GM19395 (cell line): ENCODE measurements around the gene EIF2D.
A peak's percentile ranks its signal among the peaks of the same experiment; 100 is the strongest.
"Not testable (repeated sequence)": the region's sequence is repeated elsewhere in the genome, so short reads cannot be mapped to it uniquely, and the experiment has no call there.

Experiments used
- ATAC-seq: cut with Tn5 transposase; IDR thresholded peaks from one replicate; pipeline ENCODE4 v1.9.1; 2021; ENCODE audit warnings: mild to moderate bottlenecking, moderate library complexity; ENCODE audit not compliant: unreplicated experiment

Gene EIF2D

GRCh38 chr1:206588492-206588891, 23.8 kb downstream of the EIF2D start:
- no peak for ATAC-seq

GRCh38 chr1:206587904-206588303, 24.4 kb downstream of the EIF2D start:
- ATAC-seq, result no peak

DNA sequence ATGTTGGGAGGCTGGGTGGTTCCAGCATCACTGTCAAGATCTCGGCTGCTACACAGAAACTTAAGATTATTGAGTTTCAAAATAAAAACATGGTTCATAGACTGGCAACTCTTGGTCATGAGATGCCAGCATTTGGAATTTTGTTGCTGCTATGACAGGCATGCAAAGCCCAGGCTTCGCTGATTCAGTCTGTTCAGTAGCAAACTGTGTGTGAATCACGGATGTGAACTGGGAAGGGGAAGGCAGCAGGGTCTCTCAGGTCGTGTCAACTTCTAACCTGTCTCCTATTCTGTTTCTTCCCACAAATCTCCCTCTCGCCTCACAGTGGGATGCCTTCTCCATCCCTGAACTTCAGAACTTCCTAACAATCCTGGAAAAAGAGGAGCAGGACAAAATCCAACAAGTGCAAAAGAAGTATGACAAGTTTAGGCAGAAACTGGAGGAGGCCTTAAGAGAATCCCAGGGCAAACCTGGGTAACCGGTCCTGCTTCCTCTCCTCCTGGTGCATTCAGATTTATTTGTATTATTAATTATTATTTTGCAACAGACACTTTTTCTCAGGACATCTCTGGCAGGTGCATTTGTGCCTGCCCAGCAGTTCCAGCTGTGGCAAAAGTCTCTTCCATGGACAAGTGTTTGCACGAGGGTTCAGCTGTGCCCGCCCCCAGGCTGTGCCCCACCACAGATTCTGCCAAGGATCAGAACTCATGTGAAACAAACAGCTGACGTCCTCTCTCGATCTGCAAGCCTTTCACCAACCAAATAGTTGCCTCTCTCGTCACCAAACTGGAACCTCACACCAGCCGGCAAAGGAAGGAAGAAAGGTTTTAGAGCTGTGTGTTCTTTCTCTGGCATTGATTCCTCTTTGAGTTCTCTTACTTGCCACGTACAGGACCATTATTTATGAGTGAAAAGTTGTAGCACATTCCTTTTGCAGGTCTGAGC, 25.5 kb downstream of the EIF2D start:
- ATAC-seq, result no peak

- no peak for ATAC-seq
Observed at GRCh38 chr1:206584683-206585082, 27.6 kb downstream of the EIF2D start.

DNA sequence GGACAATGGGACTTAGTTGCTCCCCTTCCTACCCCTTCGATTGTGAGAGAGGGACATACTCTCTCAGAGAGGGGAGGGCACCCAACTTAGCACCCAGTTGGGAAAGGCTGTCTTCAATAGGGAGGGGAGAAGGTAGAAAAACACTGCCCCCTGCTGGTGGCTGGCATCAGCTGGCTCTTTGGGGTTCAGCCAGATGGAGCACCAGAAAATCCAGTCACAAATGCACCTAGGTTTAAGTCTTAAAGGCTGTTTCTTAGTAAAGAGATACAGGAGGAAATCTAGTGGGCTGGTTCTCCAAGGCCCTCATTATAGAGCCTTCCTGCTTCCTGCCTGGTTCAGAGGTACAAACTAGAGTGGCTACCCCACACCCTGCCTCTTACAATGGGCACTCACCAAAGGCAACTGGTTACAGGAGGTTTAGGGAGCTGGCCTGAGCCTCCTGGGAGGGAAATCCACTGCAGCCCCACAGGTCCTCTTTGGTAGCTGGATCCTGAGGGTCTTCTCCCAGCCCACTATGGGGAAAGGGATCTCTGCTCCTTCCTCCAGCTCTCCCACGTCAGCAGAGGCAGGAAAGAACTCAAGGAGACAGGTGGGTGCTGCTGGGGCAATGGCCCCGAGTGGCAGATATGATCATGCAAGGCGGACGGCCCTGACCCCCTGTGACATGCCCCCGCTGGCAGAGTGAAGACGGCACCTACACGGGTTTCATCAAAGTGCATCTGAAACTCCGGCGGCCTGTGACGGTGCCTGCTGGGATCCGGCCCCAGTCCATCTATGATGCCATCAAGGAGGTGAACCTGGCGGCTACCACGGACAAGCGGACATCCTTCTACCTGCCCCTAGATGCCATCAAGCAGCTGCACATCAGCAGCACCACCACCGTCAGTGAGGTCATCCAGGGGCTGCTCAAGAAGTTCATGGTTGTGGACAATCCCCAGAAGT, 28.3 kb downstream of the EIF2D start:
- no peak for ATAC-seq

GRCh38 chr1:206582971-206583706, 29.1 kb downstream of the EIF2D start:
- ATAC-seq, result no peak

DNA sequence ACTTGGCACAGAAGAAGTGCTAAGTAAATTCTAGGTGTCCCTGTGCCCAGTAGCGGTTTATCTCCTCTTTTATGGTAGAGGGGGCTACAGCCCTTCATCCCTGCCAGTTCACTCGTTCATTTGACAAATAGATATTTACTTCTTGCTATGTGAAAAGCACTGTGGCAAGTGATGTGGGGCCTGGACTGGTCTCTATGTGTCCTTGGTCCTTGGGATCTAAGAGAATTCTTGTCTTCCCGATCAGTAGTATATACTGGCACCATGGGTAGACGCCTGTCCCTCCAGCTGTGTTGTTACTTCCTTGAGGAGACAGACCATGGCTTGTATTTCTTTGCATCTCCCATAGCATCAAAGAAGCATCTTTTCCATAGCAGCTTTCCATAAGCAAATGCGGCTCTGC, 29.7 kb downstream of the EIF2D start:
- no peak for ATAC-seq

DNA sequence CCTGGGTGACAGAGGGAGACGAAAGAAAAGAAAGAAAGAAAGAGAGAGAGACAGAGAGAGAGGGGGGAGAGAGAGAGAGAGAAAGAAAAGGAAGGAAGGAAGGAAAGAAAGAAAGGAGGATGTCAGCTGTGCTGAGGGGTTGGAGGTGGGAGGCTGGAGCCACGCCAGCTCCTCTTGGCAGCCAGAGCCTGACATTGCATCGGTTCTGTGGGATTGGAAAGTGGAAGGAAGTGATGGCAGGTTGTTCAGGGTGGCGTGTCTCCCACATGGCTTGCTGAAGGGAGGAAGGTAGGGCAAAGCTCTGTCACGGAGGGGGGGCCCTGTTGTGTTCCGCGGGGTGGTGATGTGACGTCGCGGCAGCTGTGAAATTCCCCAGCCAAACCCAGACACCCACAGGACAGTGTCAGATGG, 30.7 kb downstream of the EIF2D start:
- ATAC-seq, result no peak

GRCh38 chr1:206581114-206581497, 31.2 kb downstream of the EIF2D start:
- ATAC-seq, result not testable (repeated sequence)

DNA sequence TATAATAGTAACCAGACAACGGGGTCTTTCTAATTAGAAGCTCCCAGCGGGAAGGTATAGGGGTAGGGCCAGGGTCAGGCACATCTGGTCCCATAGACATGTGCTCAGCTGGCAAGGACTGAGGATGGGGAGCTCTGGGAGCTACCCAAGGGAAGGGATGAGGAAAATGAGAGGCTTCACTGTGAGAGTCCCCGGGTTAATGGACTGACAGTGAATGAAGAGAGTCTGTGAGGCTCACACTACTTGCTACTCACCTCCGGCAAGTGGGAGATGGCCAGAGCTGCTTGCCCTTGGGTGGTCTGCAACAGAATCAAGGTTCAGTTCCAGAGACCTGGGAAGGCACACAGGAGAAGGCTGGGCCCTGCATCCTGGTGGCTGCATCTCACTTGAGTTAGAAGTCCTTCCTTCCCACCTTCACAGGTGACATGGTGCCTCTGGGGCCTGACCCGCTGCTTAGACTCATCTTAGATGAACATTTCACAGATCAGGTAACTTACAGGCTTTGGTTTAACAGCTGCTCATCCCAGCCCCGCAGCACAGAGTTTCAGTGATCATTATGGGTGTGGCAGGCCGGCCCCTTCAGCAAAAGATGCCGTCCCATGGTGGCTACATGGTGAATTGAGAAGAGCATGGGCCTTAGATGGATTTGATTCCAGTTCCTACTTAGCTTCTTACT, 31.7 kb downstream of the EIF2D start:
- ATAC-seq, result peak; percentile 5

DNA sequence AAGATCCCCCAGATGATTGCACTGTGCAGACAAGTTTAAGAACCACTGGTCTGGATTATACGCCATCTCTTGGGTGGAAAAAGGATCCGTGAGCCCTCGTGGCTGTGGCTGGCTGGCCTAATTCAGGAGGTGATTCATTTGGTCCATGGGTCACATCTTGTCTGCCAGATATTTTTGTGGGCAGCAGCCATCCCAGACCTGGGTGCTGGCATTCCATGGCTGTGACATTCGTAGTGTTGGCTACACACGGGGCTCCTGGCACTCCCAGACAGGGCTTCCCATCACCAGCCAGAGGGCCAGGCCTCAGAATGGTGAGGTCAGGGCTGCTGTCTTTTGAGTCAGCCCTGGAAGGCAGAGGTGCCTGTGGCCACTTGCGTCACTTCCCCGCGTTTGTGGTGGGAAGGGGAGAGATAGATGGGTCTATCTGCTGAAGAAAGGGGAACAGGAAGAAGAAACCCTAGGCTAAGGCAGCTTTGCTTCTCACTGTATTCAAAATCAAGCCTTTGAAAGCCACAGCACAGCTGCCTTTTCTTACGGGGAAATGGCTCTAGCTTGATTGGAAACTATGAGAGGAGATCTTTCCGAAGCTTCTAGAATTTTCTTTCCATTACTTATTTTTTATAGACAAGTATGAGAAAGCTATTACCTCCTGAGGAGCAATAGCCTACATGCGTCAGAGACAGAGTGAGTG, 32.4 kb downstream of the EIF2D start:
- peak; percentile 87 for ATAC-seq

GRCh38 chr1:206578978-206579374, 33.3 kb downstream of the EIF2D start:
- ATAC-seq, result no peak

- no peak for ATAC-seq
Observed at GRCh38 chr1:206578068-206578977, 33.9 kb downstream of the EIF2D start.

DNA sequence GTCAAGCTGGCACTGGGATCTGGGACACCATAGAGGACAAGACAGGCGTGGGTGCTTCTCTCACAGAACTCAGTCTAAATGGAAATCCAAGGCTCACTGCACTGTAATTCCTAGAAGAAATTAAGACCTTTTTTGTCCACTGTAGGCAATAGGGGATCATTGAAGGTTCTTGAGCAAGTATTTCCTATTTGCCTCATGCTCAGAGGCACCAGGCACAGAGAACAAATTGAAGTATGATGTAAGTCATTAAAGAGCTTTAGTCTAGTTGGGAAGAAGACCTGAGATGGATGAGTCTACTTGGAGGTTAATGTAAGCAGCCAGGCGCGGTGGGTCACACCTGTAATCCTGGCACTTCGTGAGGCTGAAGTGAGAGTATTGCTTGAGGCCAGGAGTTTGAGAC, 34.6 kb downstream of the EIF2D start:
- no peak for ATAC-seq

GRCh38 chr1:206575894-206576737, 36.1 kb downstream of the EIF2D start:
- no peak for ATAC-seq

DNA sequence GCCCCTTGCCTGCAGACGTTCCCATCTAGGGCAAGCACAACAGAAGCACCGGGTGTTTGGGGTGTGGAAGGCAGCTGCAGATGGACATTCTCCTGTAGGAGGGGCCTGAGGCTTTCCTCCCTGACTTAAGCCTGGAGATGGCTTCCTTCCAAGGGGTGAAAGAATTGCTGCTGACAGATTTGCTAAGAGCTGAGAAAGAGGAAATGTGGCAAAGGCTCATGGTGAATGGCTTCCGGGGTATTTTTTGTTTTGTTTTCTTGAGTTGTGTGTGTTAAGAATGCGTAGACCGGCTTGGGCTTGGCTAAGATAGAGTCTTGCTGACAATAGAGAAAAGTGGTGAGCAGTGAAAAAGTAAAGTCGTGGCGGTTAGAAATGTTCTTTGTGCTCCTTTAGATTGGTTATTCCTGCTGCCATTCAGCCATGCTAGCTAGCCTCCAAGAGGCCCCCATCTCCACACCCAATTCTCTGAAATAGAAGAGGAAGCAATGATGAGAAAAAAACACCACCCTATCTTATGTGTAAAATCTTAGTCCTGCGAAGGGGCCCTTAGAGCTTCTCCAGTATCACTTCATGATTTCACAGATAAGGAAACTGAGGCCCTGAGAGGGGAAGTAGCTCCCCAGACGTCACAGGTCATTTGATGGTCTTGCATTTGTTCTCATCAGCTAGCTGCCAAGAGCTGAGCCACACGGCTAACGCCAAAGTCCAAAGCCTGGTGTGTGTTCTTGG, 36.9 kb downstream of the EIF2D start:
- no peak for ATAC-seq

- ATAC-seq, result no peak
Observed at GRCh38 chr1:206573762-206574161, 38.5 kb downstream of the EIF2D start.
